Retinal pigment epithelial cell (primary cell): ENCODE data around the gene MCTP1.

Experiments used
- DNase-seq: peaks from one replicate; pipeline ENCODE4 v3.0.0-alpha.2; 2010; ENCODE audit warnings: low read depth
- H3K4me3 ChIP-seq: 2 replicates; pipeline ENCODE4 v1.5.1; 2011; ENCODE audit warnings: mild to moderate bottlenecking, low read length, control low read depth, moderate library complexity
- CTCF ChIP-seq: conservative IDR thresholded peaks from 2 replicates; pipeline ENCODE4 v1.5.1; 2011; ENCODE audit warnings: low read depth, low read length, control low read depth, inconsistent platforms

Gene MCTP1

GRCh38 chr5:95164861-95165260, 120.0 kb downstream of the MCTP1 start:
- TF ChIP-seq CTCF: no peak
- H3K4me3 ChIP-seq: no peak overlapping the region
- DNase-seq: no peak

- DNase-seq: no peak
- no peak for TF ChIP-seq CTCF
These were observed 121.8 kb downstream of the MCTP1 start for GRCh38 chr5:95163079-95163478.

GRCh38 chr5:95162231-95162992, 122.5 kb downstream of the MCTP1 start:
- H3K4me3 ChIP-seq: no peak overlapping the region
- DNase-seq: no peak

More at GRCh38 chr5:95163079-95163478, 121.8 kb downstream of the MCTP1 start:
- H3K4me3 ChIP-seq: no peak overlapping the region

GRCh38 chr5:95159603-95160002, 125.3 kb downstream of the MCTP1 start:
- no peak overlapping the region for H3K4me3 ChIP-seq
- no peak for TF ChIP-seq CTCF
- DNase-seq: no peak

More at GRCh38 chr5:95162231-95162992, 122.5 kb downstream of the MCTP1 start:
- TF ChIP-seq CTCF: no peak

GRCh38 chr5:95155888-95156287, 129.0 kb downstream of the MCTP1 start:
- no peak for TF ChIP-seq CTCF
- no peak for DNase-seq
- H3K4me3 ChIP-seq: no peak overlapping the region

GRCh38 chr5:95153511-95153910, 131.4 kb downstream of the MCTP1 start:
- DNase-seq: no peak
- H3K4me3 ChIP-seq: no peak overlapping the region
- TF ChIP-seq CTCF: no peak

GRCh38 chr5:95152535-95152934, 132.4 kb downstream of the MCTP1 start:
- TF ChIP-seq CTCF: no peak
- no peak for DNase-seq
- no peak overlapping the region for H3K4me3 ChIP-seq
